ACC112 (cell line): ENCODE measurements around the gene ARID3A.
"Not testable (repeated sequence)": the region's sequence is repeated elsewhere in the genome, so short reads cannot be mapped to it uniquely, and the experiment has no call there.

ENCODE experiments used
- H2AFZ ChIP-seq: fragments of 200-600 bp; sonication (generic); one replicate; pipeline ENCODE4 v1.6.0; 2017; ENCODE audit warnings: antibody characterized with exemption, low read length; ENCODE audit not compliant: unreplicated experiment
- H3K27ac ChIP-seq: fragments of 200-600 bp; sonication (generic); 2 replicates; pipeline ENCODE4 v1.5.1; 2014; ENCODE audit warnings: low read depth, mild to moderate bottlenecking, antibody characterized with exemption, low read length, moderate library complexity
- H3K27me3 ChIP-seq: fragments of 200-600 bp; sonication (generic); 2 replicates; pipeline ENCODE4 v1.6.1; 2014; ENCODE audit warnings: mild to moderate bottlenecking, antibody characterized with exemption, low read length, moderate library complexity, mixed read lengths; ENCODE audit not compliant: insufficient read depth
- H3K36me3 ChIP-seq: fragments of 200-600 bp; sonication (generic); 2 replicates; pipeline ENCODE4 v1.6.1; 2016; ENCODE audit warnings: mild to moderate bottlenecking, antibody characterized with exemption, low read length, moderate library complexity, mixed read lengths; ENCODE audit not compliant: insufficient read depth
- H3K4me1 ChIP-seq: fragments of 200-600 bp; sonication (generic); one replicate; pipeline ENCODE4 v1.6.1; 2016; ENCODE audit warnings: low read length, mixed read lengths; ENCODE audit not compliant: insufficient read depth, unreplicated experiment, control insufficient read depth
- H3K4me3 ChIP-seq: fragments of 200-600 bp; sonication (generic); 2 replicates; pipeline ENCODE4 v1.5.1; 2014; ENCODE audit warnings: mild to moderate bottlenecking, low read depth, low read length
- H3K79me2 ChIP-seq: fragments of 200-600 bp; sonication (generic); one replicate; pipeline ENCODE4 v1.6.0; 2016; ENCODE audit warnings: low read length; ENCODE audit not compliant: control insufficient read depth, unreplicated experiment, insufficient read depth

Gene ARID3A

GRCh38 chr19:952049-952679, 26.3 kb downstream of the ARID3A start:
- no peak overlapping the region for H3K4me3 ChIP-seq
- H2AFZ ChIP-seq = no peak overlapping the region
- no peak overlapping the region for H3K27ac ChIP-seq
- no peaks in the 10 kb centered on the region for H3K36me3 ChIP-seq
- H3K27me3 ChIP-seq = no peaks in the 10 kb centered on the region
- peaks cover 6% of the 10 kb centered on the region for H3K4me1 ChIP-seq
- H3K79me2 ChIP-seq = no peaks in the 10 kb centered on the region

GRCh38 chr19:952680-953444, 27.0 kb downstream of the ARID3A start:
- no peaks in the 10 kb centered on the region for H3K27me3 ChIP-seq
- no peak overlapping the region for H3K4me3 ChIP-seq
- H2AFZ ChIP-seq = no peak overlapping the region
- H3K36me3 ChIP-seq = no peaks in the 10 kb centered on the region
- no peak overlapping the region for H3K27ac ChIP-seq
- peaks cover 6% of the 10 kb centered on the region for H3K4me1 ChIP-seq
- H3K79me2 ChIP-seq = no peaks in the 10 kb centered on the region

GRCh38 chr19:953445-954271, 27.8 kb downstream of the ARID3A start:
- no peak overlapping the region for H3K4me3 ChIP-seq
- H2AFZ ChIP-seq = no peak overlapping the region

GRCh38 chr19:954272-954671, 28.4 kb downstream of the ARID3A start:
- no peaks in the 10 kb centered on the region for H3K27me3 ChIP-seq
- H3K4me1 ChIP-seq = peaks cover 6% of the 10 kb centered on the region
- no peak overlapping the region for H2AFZ ChIP-seq
- no peak overlapping the region for H3K4me3 ChIP-seq
- H3K27ac ChIP-seq = no peak overlapping the region
- no peaks in the 10 kb centered on the region for H3K79me2 ChIP-seq
- no peaks in the 10 kb centered on the region for H3K36me3 ChIP-seq

More at GRCh38 chr19:953445-954271, 27.8 kb downstream of the ARID3A start:
- no peaks in the 10 kb centered on the region for H3K79me2 ChIP-seq
- H3K4me1 ChIP-seq = peaks cover 6% of the 10 kb centered on the region
- H3K27ac ChIP-seq = no peak overlapping the region
- H3K27me3 ChIP-seq = no peaks in the 10 kb centered on the region
- no peaks in the 10 kb centered on the region for H3K36me3 ChIP-seq

- Histone ChIP-seq H2AFZ (no peak overlapping the region), H3K36me3 (no peaks in the 10 kb centered on the region), H3K27me3 (no peaks in the 10 kb centered on the region), H3K4me1 (peaks cover 6% of the 10 kb centered on the region), H3K27ac (no peak overlapping the region), H3K4me3 (no peak overlapping the region), H3K79me2 (no peaks in the 10 kb centered on the region)
Measured at GRCh38 chr19:954672-955494, 29.0 kb downstream of the ARID3A start.

GRCh38 chr19:955803-956765, 30.2 kb downstream of the ARID3A start:
- H3K27ac ChIP-seq = no peak overlapping the region
- H3K4me3 ChIP-seq = no peak overlapping the region
- H3K36me3 ChIP-seq = no peaks in the 10 kb centered on the region
- no peaks in the 10 kb centered on the region for H3K79me2 ChIP-seq
- H2AFZ ChIP-seq = no peak overlapping the region
- no peaks in the 10 kb centered on the region for H3K27me3 ChIP-seq
- H3K4me1 ChIP-seq = peaks cover 6% of the 10 kb centered on the region

- peaks cover 6% of the 10 kb centered on the region for H3K4me1 ChIP-seq
- H3K4me3 ChIP-seq = no peak overlapping the region
- H3K79me2 ChIP-seq = no peaks in the 10 kb centered on the region
- H2AFZ ChIP-seq = no peak overlapping the region
- no peaks in the 10 kb centered on the region for H3K27me3 ChIP-seq
- no peak overlapping the region for H3K27ac ChIP-seq
- no peaks in the 10 kb centered on the region for H3K36me3 ChIP-seq
Measured at GRCh38 chr19:956766-957440, 31.1 kb downstream of the ARID3A start.

GRCh38 chr19:957578-957977, 31.7 kb downstream of the ARID3A start:
- H3K36me3 ChIP-seq, H3K27ac ChIP-seq, H3K4me3 ChIP-seq, H2AFZ ChIP-seq, H3K27me3 ChIP-seq, H3K79me2 ChIP-seq, H3K4me1 ChIP-seq: not testable (repeated sequence)
